GM10266 (cell line): ENCODE results near the gene CCDC51.

Experiments
- DNase-seq: peaks from one replicate; pipeline ENCODE4 v3.0.0; 2012; ENCODE audit errors: extremely low spot score
- CTCF ChIP-seq: IDR thresholded peaks from 2 replicates; pipeline ENCODE4 v1.5.1; 2012; ENCODE audit warnings: mild to moderate bottlenecking, low read depth; ENCODE audit not compliant: control insufficient read depth, insufficient read depth; ENCODE audit errors: missing control alignments

CCDC51 gene

GRCh38 chr3:48432411-48433371, 7.2 kb downstream of the CCDC51 start:
- DNase-seq = no peak
- TF ChIP-seq CTCF = peak; percentile 24

- DNase-seq = no peak
- no peak for TF ChIP-seq CTCF
Observed at GRCh38 chr3:48431224-48432029, 8.5 kb downstream of the CCDC51 start.

GRCh38 chr3:48430708-48431101, 9.2 kb downstream of the CCDC51 start:
- no peak for TF ChIP-seq CTCF
- no peak for DNase-seq

DNA sequence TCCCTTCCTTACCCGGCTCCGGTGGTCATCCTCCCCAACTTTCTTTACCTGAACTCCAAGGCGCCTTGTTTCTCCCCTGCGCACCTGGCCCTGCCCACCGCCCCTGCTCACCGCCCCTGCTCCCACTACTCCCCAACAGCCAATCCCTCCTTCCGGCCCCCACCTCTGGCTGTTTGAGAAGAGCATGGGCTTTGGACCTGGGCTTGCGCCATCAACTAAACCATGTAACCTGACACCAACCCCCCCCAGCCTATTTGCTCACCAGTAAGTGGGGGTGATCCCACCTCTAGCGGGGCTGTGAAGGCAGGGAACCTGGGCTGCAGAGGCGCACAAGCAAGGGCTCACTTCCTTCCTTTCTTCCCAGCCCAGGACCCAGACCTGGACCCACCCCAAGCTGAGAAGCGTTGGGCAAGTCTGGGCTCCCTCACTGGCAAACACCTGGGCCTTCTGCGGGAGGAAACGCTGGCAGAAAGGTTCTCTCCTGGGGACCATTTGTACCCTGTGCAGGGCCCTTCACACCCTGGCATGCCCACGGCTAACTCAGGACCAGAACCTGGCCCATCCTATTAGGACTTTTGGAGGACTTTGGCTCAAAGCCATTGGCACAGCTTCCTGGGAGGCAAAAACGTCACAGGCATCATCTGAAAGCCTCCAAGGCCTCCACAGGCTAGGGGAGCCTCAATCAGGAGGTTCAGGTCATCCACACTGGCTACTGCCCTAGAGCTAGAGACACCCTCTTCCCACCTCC, 9.8 kb downstream of the CCDC51 start, which contains the start of gene PLXNB1:
Gene PLXNB1, minus strand, starts transcription at position 127 of the 748 bp plus-strand sequence. CDS start 5,475 bp downstream, outside the sequence.
- DNase-seq = no peak
- TF ChIP-seq CTCF = no peak

GRCh38 chr3:48429317-48429959, 10.5 kb downstream of the CCDC51 start:
- DNase-seq = peak; percentile 86
- TF ChIP-seq CTCF = no peak

DNA sequence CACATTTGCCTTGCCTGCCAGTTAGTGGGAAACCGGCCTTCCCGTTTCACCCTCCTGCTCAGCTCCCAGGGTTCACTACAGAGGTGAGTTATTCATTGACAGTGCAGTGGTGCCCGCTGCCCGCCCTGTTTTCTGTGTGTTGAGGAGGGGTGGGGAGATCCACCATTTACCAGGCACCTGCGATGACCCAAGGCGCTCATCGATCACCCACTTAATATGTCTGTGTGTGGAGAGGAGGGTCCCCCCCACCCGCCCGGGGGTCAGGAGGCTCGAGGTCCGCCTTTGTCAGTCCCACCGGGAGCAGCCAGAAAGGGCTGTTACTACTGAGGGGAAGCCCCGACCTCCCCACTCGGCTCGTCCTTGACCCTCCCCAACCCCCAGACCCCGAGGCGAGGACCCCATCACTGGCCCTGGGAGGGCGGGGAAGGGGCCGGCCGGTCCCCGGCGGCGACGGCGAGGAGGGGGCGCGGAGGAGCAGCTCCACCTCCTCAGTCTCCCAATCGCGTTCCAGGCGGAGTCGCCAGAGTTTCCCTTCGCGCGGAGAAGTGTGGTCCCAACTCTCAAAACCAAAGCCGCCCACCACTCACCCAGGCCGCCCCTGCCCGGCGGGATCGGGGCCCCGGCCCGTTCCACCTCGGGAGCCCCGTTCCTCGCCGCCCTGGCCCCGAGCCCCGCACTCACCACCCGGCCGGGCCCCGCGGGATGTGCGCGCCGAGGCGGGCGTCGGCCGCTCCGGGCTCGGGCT, 11.2 kb downstream of the CCDC51 start:
- no peak for TF ChIP-seq CTCF
- DNase-seq = no peak
